ENCODE measurements around the gene SMIM32.

DNA sequence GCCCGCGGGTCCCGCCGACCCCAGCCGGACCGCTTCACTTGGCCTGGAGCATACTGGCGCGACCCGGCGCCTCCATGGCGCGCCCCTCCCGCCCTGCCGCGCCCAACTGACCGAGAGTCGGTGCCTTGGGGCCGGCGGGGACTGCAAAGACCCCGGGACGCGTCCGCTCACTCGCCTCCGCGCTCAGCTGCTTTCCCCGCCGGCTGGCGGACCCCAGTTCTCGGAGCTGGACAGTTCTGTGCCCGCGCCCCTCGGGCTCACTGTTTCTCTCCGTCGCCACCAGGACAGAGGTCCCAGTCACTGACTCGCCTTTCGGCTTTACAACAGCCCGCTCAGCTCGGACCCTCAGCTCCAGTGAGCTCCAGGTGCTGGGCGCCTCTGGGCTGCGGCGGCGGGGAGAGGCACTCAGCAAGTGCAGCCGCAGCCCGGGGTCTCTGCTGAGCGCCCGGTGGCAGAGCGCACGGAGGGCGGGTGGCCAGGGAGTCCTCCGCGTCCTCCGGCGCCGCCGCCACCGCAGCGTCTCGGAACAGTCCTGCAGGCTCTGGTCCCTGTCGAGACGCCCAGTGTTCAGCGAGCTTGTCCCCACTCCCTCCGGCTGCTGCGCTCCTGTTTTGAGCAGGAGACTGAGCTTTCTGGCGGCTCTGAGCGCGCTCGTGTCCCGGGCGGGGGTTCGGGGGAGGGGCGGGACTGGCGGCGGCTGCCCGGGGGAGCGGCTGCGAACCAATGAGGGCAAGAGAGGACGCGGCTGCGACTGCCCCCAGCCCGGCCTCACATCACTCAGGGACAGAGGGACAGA lies at the start of gene SMIM32:
- no peak for TF ChIP-seq EZH2phosphoT487 (IDR thresholded peaks at IDR 0.05; ENCODE audit: borderline replicate concordance)
- TF ChIP-seq, protein P1, sequence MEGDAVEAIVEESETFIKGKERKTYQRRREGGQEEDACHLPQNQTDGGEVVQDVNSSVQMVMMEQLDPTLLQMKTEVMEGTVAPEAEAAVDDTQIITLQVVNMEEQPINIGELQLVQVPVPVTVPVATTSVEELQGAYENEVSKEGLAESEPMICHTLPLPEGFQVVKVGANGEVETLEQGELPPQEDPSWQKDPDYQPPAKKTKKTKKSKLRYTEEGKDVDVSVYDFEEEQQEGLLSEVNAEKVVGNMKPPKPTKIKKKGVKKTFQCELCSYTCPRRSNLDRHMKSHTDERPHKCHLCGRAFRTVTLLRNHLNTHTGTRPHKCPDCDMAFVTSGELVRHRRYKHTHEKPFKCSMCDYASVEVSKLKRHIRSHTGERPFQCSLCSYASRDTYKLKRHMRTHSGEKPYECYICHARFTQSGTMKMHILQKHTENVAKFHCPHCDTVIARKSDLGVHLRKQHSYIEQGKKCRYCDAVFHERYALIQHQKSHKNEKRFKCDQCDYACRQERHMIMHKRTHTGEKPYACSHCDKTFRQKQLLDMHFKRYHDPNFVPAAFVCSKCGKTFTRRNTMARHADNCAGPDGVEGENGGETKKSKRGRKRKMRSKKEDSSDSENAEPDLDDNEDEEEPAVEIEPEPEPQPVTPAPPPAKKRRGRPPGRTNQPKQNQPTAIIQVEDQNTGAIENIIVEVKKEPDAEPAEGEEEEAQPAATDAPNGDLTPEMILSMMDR (conservative IDR thresholded peaks at IDR 0.05; ENCODE audit: low read length): no peak

All from Loucy (cell line).